ENCODE data around the gene IMP4. TPM values are rescaled to one million over a fixed set of nuclear protein-coding genes. Genes with fewer than 3 reads are reported as not detected.

IMP4 gene
- total and polyA plus RNA-seq, 2 of the 8 experiments (the other 6 are each of a cell fraction or from before 2014, with no cell fraction given): 96.8 to 194 TPM

- no peak overlapping the region for H2BK5ac ChIP-seq (ENCODE audit: low read depth, low read length)
- H3K79me2 ChIP-seq (ENCODE audit: control insufficient read depth in 1 of 2, insufficient read depth in 2 of 2, low read length in 2 of 2): peaks cover 0 to 15% of the 10 kb centered on the region in 2 experiments; a peak in 2 of 4 replicates
- no peak overlapping the region for H4K8ac ChIP-seq (ENCODE audit: extremely low read depth, insufficient read depth, low read length)
- H3K4ac ChIP-seq (replicated peaks; ENCODE audit: insufficient read length, low read depth, low read length): no peak overlapping the region
- peaks cover 16 to 40% (median 37%) of the 10 kb centered on the region in 4 experiments for H3K36me3 ChIP-seq (ENCODE audit: control insufficient read depth in 2 of 4, insufficient read depth in 4 of 4, low read length in 3 of 4)
- no peak overlapping the region for H2BK15ac ChIP-seq (ENCODE audit: low read length)
- no peak overlapping the region for H3K14ac ChIP-seq (ENCODE audit: insufficient read length)
- TF ChIP-seq EGR1 (IDR thresholded peaks at IDR 0.05; ENCODE audit: borderline replicate concordance, low read depth, low read length) (no peak), GTF2F1 (IDR thresholded peaks at IDR 0.05; ENCODE audit: borderline replicate concordance, low read depth, low read length) (no peak), USF2 (IDR thresholded peaks at IDR 0.05; ENCODE audit: low read length) (no peak), BCL11A (IDR thresholded peaks at IDR 0.05; ENCODE audit: low read depth in 2 of 2, low read length in 2 of 2) (no peak), SP1 (IDR thresholded peaks at IDR 0.05; ENCODE audit: low read depth, low read length) (no peak), HDAC2 (IDR thresholded peaks at IDR 0.05; ENCODE audit: borderline replicate concordance in 1 of 2, low read depth in 2 of 2, low read length in 2 of 2) (no peak), FOSL1 (IDR thresholded peaks at IDR 0.05; ENCODE audit: insufficient read depth, low read depth, low read length) (no peak), CTBP2 (IDR thresholded peaks at IDR 0.05; ENCODE audit: borderline replicate concordance, insufficient read depth, insufficient read length, low read length) (no peak), TAF7 (optimal IDR thresholded peaks at IDR 0.05; ENCODE audit: borderline replicate concordance, low read depth, low read length) (no peak), ASH2L (IDR thresholded peaks at IDR 0.05; ENCODE audit: low read length) (no peak), BACH1 (IDR thresholded peaks at IDR 0.05; ENCODE audit: low read length) (no peak), SIRT6 (IDR thresholded peaks at IDR 0.05; ENCODE audit: low read length) (no peak)
- no peak overlapping the region for H3K27ac ChIP-seq (ENCODE audit: low read depth, low read length)
- H4K20me1 ChIP-seq (replicated peaks in 1 of 2; ENCODE audit: control insufficient read depth in 1 of 2, insufficient read depth in 2 of 2, low read length in 2 of 2): peaks cover 1 to 16% of the 10 kb centered on the region in 2 experiments
- H3K23ac ChIP-seq (ENCODE audit: insufficient read length): no peak overlapping the region
- H3K4me2 ChIP-seq (ENCODE audit: insufficient read depth in 1 of 2, low read depth in 2 of 2, low read length in 2 of 2): no peak overlapping the region; a peak in 1 of 4 replicates
- no peaks in the 10 kb centered on the region for H3K9me3 ChIP-seq (ENCODE audit: insufficient read depth in 2 of 2, low read depth in 1 of 2, low read length in 1 of 2)
- no peaks in the 10 kb centered on the region for H3K27me3 ChIP-seq (replicated peaks in 1 of 4; ENCODE audit: control insufficient read depth in 3 of 4, extremely low read depth in 1 of 4, insufficient read depth in 3 of 4, low read length in 3 of 4)
- no peak overlapping the region for H4K91ac ChIP-seq (replicated peaks; ENCODE audit: insufficient read length, low read length)
- H3K18ac ChIP-seq (ENCODE audit: extremely low read depth, low read length): no peak overlapping the region
- H4K5ac ChIP-seq (ENCODE audit: insufficient read length, low read depth, low read length): no peak overlapping the region
- no peak overlapping the region for H3K9ac ChIP-seq (replicated peaks in 1 of 4; ENCODE audit: extremely low read depth in 1 of 4, low read depth in 3 of 4, low read length in 3 of 4)
- DNase-seq (ENCODE audit: low read depth in 1 of 2, low spot score in 2 of 2) (no peak), FAIRE-seq (no peak)
- H3K23me2 ChIP-seq (ENCODE audit: low read depth, low read length): no peaks in the 10 kb centered on the region
- no peak overlapping the region for H2AFZ ChIP-seq (ENCODE audit: low read length)
- H3K4me1 ChIP-seq (replicated peaks in 1 of 4; ENCODE audit: control insufficient read depth in 3 of 4, insufficient read depth in 4 of 4, low read length in 3 of 4): no peaks in the 10 kb centered on the region; a peak in 1 of 7 replicates
- ChIA-PET POLR2A (ENCODE audit: partially characterized antibody) (interaction anchor here (0.7 to 4.2 kb wide), 3 partner anchors 9 to 814 kb away, joined by 3 to 72 read pairs (median 3); partner anchors contain the start of gene PTPN18), CTCF (ENCODE audit: partially characterized antibody) (interaction anchor here (2.0 to 3.4 kb wide), 2 partner anchors 8 to 28 kb away, joined by 9 to 28 read pairs; no protein-coding TSS in a partner anchor)
- H2BK20ac ChIP-seq (ENCODE audit: low read length): no peak overlapping the region
- H2BK120ac ChIP-seq (replicated peaks; ENCODE audit: low read depth, low read length): no peak overlapping the region
- peaks cover 9% of the 10 kb centered on the region for H3K79me1 ChIP-seq (ENCODE audit: low read depth, low read length)
- no peak overlapping the region for H3K4me3 ChIP-seq (ENCODE audit: extremely low read depth in 1 of 4, insufficient read depth in 2 of 4, low read depth in 3 of 4, low read length in 4 of 4)
- H2BK12ac ChIP-seq (ENCODE audit: low read depth, low read length): no peak overlapping the region
- WGBS, 2 experiments (ENCODE audit: extremely low coverage in 1 of 2, insufficient coverage in 1 of 2, insufficient read length in 1 of 2, insufficient replicate concordance in 2 of 2, low coverage in 1 of 2, low lambda C conversion rate in 2 of 2, missing lambda C conversion rate in 1 of 2): 89% methylated on average over 4 of the region's 4 CpGs; no CpG with 5 or more reads in 1 of the 2 experiments
- no peak overlapping the region for H2AK5ac ChIP-seq (ENCODE audit: low read depth, low read length)
- no peak overlapping the region for H3K56ac ChIP-seq (replicated peaks; ENCODE audit: insufficient read length, low read depth, low read length)
These were observed 1.9 kb downstream of the IMP4 start for GRCh38 chr2:130344578-130344977.

Measured in H1 (cell line).